Stimulated activated CD4-positive, alpha-beta T cell treated with anti-CD3 and anti-CD28 coated beads, Interleukin-4, amount 100 ng/mL, for 24 hours (primary cell): ENCODE measurements around the gene MYLK2.

Experiments used
- DNase-seq: peaks from one replicate; pipeline ENCODE4 v3.0.0-alpha.2; 2020

Gene MYLK2

DNA sequence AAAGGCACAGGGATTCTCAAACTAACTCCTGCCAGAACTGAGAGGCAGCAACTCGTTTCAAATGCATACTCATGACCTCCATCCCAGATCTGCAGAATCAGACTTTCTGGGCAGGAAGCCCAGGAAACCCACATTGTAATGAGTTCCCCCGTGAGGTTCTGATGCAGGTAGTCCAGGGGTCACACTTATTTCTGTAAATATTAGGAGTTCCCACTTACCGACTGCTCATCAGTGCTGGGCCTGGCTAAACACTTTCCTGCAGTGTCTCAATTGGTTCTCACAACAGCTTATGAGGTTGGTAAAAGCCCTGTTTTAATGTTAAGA lies 39.6 kb downstream of the MYLK2 start:
- no peak for DNase-seq

DNA sequence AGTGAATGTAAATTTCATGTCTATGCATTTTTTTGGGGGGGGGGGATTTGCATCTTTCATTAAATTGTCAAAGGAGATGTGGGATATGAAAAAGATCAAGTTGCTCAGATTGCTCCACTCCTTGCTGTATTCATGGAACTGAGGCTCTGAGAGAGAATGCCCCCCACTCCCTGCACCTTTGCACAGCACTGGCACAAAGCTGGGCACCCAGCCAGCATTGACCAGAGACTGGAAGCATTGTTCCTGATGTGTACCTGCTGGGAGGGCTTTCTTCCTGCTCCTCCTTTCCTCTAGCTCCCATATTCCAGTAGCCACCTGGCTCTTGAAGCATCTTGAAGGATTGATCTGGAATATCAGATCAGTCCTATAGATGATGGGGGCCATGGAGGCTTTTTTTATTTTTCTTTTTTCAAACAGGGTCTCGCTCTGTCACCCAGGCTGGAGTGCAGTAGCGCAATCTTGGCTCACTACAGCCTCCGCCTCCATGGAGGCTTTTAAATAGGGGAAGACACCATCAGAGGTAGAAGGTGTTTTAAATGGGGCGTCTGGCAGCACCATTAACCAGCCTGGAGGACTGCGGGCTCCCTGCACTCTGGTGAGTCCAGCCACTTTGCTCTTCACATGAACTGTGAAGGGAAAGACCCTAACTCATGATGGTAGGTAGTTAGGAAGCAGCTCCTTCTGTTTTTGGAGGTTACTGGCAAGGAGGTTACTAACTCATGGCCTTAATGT lies 40.3 kb downstream of the MYLK2 start:
- DNase-seq, result no peak

DNA sequence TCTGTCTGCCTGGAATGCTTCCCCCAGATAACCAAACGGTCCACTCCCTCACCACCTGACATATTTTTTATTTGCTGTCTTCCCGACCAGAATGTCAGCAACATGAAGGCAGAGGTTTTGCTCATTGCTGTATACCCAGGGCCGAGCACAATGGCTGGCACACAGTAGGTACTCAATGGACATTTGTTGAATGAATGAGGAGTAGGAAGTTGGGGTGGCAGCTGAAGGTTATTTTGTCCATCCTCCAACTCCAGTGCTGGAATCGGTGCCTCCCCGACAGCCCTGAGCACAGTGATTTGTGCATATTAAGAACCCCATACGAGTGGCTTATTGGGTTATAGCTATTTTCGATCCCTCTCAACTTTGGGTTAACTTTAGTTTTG lies 40.8 kb downstream of the MYLK2 start:
- no peak for DNase-seq

DNA sequence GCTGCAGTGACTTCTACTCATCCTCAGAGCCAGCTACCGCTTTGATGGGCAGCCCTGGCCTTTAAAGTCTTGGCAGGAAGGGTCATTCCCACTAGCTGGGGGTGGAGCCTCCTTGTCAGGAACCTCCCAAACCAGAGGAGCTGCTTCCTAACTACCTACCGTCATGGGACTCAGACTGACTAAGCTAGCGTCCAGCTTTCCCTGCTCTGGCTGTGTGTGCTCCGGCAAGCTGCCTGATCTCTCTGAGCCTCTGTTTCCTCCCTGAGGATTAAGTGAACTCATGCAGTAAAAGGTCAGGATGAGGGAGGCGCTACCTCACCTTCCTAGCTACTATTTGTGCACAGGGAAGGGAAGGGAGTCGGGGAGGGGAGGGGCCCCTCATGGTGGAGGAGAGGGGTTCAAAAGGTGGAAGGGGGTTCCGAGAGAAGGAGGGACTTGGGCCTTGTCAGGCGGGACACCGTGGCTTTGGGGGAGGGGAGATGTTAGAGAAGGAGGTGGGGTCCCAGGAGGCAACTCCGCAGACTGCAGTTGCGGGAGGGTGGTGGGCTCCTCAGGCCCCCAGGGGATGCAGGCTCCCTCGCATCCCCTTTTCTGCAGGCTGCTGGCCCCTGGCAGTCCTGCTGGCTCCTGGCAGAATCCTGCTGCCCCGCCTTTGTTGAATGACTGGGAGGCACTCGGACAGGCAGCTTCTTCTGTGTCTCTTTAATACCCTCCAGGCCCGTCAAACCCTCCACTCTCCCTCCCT lies 41.4 kb downstream of the MYLK2 start:
- DNase-seq, result no peak

DNA sequence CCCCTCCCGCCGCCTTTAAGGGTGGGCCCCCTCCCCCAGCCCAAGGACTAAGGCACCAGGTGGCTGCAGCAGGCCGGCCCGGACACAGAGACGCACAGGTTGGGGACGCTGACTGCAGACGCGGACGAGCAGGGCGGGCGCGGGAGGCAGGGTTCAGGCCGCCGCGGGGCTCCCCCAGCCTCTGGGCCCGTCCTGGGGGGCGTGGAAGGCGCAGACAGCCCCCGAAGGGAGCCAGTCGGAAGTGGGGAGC lies 41.9 kb downstream of the MYLK2 start:
- no peak for DNase-seq

DNA sequence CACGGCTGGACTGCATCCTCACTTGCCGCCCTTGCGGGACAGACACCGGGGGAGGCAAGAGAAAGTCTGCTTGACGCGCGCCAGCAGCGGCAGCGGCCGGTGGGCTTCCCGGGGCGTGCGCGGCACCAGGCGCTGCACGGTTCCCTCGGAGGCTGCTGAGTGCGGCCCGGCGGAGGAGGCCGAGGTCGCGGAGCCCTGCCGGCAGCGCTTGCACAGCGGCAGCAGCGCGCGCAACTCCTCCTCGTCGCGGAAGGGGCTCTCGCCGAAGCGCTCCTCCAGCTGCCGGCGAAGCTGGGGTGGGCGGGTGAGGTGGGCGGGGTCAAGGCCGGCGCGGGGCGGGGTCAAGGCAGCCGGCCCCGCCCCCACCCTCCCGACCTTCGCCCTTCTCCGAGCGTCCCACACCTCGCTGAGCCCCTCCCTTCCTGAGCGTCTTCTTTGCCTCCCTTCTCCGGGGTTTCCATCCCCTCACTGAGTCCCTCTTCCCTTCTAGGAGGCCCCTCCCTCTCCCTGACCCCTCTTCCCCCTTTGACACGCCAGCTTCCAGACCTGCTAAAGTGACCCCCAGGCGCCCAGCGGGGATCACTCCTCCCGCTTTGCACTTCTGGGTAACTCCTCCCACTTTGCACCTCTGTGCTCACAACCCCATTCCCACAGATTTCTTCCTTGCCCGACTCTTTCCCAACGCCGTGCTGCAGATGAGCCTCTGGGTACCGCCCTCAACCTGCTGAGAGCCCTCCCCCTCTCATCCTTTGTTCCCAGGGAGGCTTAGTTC lies 42.4 kb downstream of the MYLK2 start:
- DNase-seq, result peak; percentile 62

DNA sequence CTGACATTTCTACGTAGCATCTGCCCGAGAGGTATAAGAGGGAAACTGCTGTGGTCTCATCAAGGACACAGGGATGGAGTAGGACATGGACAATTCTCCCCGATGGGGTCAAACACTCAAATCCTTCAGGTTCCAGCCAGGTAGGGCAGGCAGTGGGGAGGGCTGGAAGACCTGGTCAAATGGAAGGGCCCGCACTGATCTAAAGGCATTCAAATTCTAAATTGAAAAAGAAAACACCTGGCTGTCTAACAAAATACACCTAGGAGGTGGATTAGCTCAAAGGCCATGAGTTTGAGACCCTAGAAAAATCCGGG lies 43.0 kb downstream of the MYLK2 start:
- no peak for DNase-seq

DNA sequence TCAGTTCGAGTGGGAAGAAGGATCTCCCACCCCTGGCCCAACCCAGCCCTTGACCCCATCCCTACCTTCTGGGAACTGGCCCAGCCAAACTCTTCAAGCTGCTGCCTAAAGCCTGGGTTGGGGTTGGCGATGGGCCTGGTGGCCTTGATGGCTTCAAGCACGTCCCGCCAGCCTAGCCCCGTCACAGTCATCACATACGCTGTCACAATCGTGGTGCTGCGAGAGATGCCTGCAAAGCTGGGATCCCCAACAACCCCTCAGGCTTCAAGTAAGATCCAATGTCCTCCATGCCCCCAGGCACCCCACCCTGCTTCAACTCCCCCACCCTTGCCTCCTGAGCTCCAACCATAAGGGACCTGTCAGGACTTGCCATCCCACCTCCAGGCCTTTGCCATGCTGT lies 43.4 kb downstream of the MYLK2 start:
- no peak for DNase-seq

DNA sequence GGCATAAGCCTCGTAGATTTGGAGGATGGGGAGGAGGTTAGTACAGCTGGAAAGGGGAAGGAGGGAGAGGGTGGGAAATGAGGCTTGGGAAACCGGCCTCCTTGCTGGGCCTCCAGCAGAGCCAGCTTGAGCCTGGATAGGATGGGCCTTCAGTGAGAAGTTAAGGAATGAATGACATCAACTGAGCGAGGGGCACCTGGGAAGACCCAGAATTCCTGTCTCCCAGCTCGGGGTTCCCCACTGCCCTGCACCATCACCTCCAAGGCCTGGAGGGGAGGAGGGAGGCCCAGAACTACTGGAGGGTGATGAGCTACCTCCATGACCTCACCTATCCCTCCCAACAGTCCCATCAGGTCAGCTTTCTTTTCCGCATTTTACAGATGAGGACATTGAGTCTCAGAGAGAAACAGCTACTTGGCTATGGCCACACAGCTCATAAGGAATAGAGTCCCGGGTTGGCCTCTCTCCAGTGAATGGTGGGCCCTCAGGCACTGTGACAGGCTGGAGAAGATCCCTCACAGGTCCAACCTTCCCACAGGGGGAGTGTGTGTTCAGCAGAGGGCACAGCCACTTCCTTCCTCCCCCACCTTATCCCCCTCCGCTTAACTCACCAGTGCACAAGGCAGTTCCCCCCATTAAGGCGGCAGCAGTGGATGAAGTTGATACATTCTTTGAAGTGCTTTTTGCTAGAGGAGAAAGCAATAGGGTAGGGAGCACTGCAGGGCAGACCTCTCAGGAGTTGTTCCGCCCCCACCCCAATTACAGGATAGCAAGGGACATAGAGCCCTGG lies 44.3 kb downstream of the MYLK2 start:
- DNase-seq, result no peak

DNA sequence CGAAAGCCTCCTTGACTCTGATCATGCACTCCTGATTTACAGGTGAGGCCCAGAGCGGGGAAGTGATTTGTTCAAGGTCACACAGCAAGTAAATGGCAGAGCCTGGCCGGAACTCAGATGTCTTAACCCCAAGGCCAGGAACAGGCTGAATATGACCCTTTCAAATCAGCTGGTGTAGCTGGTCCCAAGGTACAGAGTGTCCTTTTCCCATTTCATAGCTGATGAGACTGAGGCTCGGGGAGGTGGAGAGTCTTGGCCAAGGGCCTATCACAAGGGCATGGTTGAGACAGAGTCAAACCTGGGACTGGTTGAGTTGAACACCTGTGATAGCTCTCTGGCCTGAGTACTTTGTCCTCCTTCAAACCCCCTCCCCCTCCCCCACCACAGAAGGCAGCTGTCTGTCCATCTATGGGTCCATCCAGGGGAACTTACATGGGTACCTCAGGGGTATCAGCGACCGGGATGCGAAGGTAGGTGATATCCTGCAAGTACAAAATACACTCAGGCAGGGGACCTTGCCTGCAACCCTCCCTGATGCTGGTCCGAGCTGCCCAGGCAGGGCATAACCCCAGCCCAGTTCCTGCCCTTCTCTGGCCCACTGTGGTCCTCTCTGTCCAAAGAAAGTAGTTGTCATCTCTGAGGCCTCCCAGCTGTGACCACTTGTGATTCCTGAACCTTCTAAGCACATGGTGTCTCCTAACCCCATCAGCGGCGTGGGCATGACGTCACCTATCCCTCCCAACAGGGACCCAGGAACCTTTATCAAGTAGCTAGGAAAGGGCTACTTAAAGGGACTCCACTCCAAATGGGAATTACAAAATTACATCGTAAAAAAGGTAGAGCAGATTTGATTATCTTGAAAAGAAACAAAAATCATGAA lies 45.6 kb downstream of the MYLK2 start:
- no peak for DNase-seq

DNA sequence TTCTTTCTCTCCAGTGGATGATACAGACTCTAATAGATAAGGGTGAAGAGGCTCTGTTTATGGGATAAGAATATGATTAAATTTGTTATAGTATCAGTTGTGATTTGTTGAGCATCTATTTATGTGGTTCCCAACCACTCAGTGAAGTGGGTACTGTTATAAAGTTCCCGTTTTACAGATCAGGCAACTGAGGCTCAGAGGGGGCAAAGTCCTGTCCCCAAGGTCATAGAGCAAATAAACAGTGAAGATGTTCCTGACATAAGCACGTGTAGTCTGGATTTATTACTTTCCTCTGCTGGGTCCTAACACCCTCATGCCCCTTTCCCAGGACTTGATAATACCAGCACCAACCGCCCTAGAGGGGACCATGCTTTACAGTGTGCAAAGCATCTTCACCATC lies 47.1 kb downstream of the MYLK2 start:
- no peak for DNase-seq

DNA sequence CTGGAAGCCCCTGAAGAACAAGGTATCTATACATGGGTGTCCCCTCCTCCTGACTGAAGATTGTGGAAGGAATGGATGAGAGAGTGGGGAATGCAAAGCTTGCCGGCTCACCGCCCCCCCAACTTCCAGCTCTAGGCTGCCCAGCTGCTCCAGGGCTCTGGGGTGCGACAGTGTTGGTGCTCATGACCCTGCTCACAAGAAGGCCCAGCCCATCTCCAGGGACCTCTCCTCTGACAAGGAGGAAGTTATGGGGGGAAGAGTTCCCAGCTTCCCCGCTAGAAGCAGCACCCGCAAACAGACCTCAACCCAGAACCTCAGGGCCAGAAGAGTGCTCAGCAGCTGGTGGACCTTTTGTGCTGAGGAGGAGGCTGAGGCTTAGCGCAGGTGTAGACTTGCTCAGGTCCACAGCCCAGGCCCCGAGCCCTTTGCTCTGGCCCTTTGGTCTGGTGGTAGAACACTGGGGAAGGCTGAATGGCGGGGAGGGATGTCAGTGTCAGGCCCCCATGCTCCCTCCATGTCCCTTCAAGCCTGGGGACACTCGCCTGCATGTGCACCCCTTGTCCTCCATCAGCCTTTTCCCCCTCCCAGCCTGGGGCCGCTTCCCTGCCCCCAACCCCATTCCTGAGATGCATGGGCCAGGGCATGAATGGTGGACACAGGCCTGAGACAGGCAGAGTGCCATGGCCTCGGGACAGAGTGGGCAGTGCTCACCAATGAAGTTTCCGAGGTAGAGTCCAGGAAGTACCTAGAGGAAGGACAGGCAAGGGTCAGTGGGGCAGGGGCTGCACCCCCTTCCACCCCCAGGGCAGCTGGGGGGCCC lies 49.9 kb downstream of the MYLK2 start:
- DNase-seq, result no peak

DNA sequence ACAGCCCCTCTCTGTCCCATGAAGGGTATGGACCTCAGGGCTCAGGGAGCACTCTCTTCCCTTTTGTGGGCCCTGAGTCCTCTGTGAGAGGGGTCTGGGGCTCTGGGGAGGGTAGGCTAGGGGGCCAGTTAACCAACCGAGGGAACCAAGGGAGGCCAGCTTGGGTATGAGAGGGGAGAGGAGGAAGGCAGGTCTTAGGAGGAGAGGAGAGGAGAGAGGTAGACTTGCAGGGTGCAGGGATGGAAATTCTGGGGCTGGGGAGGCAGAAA lies 50.5 kb downstream of the MYLK2 start:
- no peak for DNase-seq

DNA sequence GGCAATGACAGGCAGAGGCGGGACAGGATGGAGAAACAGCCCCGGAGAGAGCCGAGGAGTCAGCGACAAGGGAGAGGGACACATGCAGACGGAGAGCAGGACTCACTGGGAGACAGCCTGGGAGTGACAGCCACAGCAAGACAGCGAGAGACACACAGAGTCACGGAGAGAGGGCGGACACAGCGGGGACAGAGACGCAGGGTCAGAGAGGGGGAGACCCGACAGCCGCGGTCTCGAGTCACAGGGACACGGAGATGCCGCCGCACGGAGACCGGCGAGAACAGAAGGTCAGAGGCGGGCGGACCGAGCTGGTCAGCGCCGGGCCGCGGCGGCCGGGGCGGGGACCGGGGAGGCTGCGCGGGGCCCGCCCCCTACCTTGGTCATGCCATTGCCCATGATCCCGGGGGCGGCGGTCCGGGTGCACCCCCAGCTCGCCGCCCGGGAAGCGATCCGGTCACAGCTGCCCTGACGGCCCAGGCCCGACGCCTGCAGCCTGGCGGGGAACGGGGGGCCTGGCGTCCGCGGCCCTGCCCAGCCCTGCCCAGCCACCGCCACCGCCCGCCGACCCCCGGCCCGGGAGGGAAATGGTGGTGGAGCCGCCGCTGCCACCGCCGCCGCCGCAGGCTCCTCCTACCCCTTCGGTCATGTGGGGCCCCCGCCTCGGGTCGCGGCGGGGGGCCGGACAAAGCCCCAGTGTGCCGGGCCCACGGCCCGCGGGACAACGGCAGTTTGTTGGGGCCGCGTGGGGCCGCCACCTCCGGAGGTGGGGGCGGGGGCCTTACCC lies 51.0 kb downstream of the MYLK2 start, which contains the start of the genes DUSP15 and TTLL9:
TSS of gene DUSP15 (minus strand) at position 586 of the 784 bp plus-strand sequence. CDS start at position 396, 190 bp downstream.
TSS of gene TTLL9 (plus strand) at position 693 of the 784 bp plus-strand sequence. CDS start 493 bp downstream, outside the sequence.
- no peak for DNase-seq

DNA sequence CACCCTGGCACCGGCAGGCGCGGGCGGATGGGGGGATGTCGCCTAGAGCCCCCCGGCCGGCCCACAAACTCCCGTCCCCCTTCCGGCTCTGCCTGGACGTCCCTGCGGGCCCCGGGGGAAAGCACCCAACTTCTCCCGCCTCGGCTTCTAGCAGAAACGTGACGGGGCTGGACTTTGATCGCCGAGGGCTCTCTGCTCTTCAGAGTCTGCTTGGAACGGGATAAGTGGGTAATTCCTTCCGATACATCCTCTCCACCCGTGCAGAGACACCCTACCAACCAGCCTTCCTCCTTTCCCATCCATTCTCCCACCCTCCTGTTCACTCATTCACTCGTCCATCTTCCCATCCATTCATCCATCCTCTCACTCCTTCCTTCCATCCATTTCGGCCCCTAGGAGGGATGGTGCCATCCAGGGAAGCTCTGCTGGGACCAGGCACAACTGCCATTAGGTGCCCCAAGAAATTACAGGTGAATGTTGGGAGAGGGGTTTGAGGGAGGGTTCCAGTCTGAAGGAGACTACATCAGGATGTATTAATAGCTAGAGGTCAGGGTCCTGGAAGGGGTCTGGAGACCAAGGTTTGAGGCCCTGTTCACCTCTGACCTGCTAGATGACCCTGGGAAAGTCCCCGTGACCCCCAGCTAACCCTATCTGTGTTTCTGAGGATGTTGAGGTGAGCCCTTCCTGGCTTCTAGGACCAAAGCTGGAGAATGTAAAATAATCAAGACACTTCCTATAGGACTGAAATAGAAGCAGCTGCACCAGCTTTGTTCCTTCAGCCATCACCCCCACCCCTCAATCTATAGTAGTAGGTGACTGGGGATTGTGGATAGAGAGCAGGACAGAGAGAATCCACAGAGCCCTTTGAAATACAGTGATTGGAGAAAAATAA lies 51.8 kb downstream of the MYLK2 start:
- DNase-seq, result no peak

DNA sequence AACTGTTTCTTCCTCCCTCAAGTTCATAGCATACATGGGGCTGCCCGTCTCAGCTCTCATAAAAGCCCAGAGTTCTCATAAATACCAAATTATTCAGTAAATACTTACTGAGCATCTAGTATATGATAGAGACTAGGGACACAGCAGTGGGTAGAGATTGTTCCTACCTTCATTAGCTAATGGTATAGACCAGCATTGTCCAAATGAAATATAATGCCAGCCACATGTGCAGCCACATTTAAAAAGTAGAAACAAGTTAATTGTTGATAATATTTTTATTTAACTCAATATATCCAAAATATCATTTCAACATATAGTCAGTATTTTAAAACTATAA lies 52.4 kb downstream of the MYLK2 start:
- no peak for DNase-seq

DNA sequence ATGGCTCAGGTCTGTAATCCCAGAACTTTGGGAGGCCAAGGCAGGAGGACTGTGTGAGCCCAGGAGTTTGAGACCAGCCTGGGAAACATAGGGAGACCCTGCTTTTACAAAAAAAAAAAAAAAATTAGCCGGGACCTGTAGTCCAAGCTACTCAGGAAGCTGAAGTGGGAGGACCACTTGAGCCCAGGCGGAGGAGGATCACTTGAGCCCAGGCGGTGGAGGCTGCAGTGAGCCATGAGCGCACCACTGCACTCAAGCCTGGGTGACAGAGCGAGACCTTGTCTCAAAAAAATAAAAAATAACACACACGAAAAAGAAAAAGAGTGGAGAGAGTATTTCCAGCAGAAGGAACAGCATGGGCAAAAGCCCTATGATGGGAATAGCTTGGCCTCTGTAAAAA lies 53.2 kb downstream of the MYLK2 start:
- no peak for DNase-seq

DNA sequence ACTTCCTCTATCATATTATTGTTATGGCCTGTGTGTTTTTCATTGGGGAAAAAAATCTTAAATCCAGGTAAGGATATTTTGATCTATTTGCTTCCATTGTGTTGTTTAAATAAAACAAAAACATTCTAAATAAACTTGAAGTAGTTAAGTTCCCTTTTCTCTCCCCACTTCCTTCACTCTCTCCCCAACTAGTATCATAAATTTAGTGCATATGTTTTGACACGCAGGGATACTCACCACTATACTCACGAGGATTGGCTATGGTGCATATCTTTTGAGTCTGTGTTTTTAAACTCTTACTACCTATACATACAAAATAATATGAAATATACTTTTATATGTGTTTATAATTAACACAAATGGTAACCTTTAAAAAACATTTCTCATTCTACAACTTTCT lies 56.5 kb downstream of the MYLK2 start:
- no peak for DNase-seq

DNA sequence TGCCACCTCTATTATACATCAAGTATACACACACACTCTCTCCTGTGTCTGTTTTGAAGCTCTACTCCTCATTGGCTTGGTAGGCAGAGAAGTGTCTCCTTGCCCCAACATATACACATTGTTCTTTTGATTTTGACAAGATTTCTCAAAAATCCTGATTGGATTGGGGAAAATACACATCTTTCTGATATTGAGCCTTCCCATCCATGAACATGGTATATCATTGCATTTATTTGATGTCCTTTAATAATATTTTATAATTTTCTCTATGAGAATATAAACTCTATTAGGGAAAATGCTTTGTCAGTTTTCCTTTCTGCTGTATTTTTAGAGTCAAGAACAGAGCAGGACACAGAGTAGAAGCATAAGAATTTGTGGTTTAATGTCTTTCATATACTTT lies 58.5 kb downstream of the MYLK2 start:
- DNase-seq, result no peak
